Right forelimb (tissue), 1 donor: ENCODE results near the gene MMP23B.
A peak's percentile ranks its signal among the peaks of the same experiment; 100 is the strongest.

Source experiments
- DNase-seq: peaks from one replicate; pipeline ENCODE4 v3.0.0-alpha.2; 2018

MMP23B gene

DNA sequence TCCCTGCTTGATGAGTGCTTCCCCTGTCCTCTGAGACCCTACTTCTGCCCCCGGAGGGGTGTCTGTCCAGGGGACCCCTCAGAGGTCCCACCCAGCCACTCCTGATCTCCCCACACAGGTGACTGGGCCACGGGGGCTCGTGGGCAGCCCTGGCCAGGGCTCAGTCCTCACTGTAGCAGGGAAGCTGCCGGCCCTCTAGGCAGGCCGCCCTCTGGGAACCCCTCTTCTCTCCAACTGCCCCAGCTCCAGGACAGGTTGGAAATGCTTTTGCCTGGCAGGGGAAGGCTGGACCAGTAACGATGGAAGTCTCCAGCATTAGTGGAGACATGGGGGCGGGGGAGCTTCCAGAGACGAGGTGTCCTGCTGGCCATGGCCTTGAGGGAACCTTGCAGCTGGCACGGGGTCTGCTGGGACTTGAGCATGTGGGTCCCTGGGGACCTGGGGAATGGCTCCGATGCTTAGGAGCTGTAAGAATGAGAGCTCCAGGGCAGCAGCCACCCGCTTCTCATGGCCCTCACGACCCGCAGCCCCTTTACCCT, 28.9 kb upstream of the MMP23B start:
- DNase-seq: no peak

DNA sequence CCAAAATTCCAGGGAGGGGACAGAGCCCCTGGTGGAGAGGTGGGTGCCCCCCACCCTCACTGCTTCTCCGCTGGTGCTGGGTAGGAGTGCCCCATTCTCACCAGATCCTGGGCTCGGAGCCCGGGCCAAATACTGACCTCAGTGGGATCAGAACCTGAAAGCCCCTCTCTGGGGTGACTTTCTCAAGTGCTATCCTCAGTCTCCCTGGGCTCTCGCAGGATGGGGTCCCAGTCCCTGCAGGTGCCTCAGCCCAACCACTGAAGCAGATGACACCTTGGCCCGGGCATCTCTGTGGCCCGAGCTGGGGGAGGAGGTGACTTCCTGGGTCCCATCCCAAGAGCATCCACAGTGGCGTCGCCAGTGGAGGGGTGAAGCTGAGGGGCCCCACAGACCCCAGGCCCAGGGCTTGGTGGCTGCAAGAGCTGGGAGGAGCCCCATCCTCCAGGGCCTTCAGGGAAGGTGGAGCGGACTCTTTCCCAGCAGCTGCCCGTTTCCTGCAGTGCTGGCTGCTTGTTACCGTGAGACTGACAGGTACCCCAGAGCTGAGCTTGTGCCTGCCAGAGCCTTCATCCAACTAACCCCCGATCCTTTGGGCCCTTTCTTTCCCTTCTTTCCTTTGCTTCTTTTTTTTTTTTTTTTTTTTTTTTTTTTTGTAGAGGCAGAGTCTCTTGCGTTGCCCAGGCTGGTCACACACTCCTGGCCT, 28.2 kb upstream of the MMP23B start:
- no peak for DNase-seq

DNA sequence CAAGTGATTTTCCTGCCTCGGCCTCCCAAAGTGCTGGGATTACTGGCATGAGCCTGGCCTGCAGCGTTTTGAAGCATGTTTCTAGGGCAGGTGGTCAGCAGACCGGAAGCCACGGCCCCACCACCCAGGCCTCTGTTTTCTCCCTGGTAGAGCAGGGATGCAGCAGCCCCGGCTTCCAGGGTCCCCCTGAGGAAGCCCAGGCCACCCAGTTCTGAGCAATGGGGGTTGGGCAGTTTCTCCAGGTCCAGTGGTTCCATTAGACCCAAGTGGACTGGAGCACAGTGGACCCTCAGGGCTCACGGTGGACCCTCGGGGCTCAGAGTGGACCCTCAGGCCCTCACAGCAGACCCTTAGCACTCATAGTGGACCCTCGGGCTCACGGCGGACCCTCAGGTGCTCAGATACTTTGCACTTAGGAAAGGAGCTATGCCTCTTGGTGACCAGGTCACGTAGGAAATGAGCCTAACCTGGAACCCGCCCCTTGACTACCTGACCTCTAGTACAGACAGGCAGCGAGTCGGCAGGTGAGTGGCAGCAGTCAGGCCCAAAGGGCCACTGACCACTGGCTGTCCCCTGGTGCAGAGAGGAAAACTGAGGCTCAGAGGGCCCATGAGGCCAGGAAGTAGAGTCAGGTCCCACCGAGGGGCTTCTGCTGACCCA, 27.5 kb upstream of the MMP23B start:
- DNase-seq: peak; percentile 43

DNA sequence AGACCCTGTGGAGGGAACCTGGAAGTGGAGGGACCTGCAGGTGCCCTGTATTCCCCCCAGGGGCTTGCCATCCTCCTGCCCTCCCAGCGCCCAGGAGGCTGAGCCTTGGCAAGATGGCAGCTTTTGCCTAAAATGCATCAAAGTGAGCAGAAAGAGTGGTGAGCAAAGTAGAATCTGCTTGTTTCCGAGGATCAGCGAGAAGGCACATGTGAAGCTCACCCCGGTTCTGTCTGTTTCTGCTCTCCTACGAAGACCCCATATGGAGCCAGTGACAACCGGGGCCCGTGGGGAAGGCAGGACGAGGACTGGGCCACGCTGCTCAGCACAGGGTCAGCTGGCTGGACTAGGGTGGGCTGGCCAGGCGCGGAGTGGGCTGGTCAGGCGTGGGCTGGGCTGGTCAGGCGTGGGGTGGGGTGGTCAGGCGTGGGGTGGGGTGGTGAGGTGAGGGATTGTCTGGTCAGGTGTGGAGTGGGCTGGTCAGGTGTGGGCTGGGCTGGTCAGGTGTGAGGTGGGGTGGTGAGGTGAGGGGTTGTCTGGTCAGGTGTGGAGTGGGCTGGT, 26.9 kb upstream of the MMP23B start:
- DNase-seq: no peak

DNA sequence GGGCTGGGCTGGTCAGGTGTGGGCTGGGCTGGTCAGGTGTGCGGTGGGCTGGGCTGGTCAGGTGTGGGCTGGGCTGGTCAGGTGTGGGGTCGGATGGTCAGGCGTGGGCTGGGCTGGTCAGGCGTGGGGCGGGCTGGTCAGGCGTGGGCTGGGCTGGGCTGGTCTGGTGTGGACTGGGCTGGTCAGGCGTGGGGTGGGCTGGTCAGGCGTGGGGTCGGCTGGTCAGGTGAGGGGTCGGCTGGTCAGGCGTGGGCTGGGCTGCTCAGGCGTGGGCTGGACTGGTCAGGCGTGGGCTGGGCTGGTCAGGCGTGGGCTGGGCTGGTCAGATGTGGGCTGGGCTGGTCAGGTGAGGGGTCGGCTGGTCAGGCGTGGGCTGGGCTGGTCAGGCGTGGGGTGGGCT, 26.2 kb upstream of the MMP23B start:
- DNase-seq: no peak

DNA sequence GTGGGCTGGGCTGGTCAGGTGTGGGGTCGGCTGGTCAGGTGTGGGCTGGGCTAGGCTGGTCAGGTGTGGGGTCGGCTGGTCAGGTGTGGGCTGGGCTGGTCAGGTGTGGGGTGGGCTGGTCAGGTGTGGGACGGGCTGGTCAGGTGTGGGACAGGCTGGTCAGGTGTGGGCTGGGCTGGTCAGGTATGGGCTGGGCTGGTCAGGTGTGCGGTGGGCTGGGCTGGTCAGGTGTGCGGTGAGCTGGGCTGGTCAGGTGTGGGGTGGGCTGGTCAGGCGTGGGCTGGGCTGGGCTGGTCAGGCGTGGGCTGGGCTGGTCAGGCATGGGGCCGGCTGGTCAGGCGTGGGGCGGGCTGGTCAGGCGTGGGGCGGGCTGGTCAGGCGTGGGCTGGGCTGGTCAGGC, 25.7 kb upstream of the MMP23B start:
- no peak for DNase-seq

DNA sequence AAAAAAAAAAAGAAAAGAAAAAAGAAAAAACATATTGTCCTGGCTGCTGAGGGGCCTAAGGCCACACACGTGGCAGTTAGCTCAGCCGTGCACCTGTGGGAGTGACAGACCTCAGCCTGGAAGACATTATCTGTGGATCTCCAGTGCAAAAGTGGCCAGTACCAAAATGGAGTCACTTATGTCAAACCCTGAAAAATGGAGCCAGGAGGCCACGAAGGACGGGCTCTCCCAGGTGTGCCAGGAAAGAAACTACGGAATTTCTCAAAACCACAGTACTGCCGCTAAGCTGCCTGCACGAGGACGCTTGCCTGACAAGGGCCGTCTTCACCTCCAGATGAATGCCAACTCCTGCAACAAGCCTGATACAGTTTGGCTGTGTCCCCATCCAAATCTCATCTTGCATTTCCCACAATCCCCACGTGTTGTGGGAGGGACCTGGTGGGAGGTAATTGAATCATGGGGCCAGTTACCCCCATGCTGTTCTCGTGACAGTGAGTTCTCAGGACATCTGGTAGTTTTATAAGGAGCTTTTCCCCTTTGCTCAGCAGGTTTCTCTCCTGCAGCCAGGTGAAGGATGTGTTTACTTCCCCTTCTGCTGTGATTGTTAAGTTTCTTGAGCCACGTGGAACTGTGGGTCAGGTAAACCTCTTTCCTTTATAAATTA, 22.0 kb upstream of the MMP23B start:
- DNase-seq: no peak

DNA sequence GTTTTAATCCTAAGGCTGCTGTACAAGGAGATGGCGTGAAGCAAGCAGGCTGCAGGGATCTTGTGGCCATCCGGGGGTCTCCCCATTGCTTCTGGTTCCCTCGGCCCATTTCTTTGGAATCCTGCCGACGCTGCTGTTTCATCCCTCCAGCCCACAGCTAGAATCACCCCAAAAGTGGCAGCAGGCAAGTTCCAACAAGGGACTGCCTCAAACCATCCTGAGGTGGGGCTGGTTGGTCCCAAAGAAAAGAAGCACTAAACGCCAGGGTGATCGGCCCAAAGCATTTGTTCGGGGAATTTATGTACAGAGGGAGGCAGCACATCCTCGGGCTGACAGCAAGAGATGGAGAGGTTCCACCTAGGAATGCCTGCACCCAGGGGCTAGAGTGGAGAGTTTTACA, 21.2 kb upstream of the MMP23B start:
- no peak for DNase-seq

DNA sequence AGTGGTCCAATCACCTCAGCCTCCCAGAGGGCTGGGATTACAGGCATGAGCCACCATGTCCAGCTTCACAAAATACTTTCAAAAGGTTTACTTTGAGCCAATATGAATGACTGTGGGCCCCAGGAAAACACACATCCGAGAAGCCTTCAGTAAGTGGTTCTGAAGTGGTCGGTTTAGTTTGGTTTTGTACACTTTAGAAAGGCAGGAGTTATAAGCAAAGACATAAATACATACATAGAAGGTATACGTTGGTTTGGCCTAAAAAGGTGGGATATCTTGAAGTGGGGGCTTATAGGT, 19.9 kb upstream of the MMP23B start:
- DNase-seq: no peak

DNA sequence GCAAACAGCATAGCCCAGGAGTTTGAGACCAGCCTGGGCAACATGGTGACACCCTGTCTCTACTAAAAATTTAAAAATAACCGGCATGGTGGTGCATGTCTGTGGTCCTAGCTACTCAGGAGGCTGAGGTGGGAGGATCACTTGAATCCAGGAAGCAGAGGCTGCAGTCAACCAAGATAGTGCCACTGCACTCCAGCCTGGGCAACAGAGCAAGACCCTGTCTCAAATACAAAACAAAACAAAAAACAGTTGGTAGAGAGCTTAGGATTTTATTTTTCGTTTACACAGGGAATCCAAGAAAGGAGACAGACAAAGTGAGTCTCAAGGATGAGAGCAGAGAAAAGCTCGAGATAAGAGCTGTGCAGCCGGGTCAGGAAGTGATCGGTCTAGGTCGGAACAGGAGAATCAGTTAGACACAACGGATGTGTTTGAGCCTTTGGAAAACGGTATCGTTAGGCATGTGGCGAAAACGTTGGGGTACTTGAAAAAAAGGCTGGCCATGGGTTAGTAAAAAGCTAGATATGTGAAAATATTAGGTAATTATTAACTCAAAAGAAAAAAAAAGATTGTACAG, 18.4 kb upstream of the MMP23B start:
- DNase-seq: no peak

DNA sequence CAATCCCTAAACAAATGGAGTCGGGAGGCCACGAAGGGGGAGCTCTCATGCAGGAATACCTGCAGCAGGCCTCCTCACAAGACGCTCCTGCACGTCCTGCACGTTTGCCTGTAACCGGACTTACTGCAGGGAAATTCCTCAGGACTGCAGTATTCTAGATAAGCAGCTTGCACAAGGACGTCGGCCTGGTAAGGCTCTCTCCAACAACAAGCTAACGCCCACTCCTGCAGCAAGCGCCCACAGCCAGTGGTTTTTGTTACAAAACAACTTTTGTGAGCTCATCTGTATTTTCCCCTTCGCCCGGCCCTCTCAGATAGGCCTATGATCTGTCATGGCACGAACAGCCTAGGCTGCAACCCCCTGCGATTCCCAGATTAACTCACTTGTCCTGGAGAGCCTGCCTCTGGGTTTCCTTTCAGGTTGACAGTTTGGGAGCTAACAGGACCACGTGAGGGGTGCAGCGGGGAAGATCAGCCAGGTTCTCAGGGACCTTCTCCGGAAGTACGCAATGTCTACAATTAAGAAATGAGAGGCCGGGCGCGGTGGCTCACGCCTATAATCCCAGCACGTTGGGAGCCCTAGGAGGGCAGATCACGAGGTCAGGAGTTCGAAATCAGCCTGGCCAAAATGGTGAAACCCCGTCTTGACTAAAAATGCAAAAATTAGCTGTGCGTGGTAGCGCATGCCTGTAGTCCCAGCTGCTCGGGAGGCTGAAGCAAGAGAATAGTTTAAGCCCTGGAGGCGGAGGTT, 17.6 kb upstream of the MMP23B start:
- no peak for DNase-seq

DNA sequence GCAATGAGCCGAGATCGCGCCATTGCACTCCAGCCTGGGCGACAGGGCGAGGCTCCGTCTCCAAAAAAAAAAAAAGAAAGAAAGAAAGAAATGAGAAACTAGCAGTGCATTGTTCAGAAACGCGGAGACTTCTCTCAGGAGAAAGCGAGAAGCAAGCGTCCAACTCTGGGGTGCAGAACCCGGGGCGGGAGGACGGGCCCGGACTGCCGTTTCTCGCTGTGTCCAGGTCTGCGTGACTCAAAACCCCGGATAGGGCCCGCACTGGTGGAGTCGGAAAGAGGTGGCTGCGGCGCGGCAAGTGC, 17.1 kb upstream of the MMP23B start:
- no peak for DNase-seq

DNA sequence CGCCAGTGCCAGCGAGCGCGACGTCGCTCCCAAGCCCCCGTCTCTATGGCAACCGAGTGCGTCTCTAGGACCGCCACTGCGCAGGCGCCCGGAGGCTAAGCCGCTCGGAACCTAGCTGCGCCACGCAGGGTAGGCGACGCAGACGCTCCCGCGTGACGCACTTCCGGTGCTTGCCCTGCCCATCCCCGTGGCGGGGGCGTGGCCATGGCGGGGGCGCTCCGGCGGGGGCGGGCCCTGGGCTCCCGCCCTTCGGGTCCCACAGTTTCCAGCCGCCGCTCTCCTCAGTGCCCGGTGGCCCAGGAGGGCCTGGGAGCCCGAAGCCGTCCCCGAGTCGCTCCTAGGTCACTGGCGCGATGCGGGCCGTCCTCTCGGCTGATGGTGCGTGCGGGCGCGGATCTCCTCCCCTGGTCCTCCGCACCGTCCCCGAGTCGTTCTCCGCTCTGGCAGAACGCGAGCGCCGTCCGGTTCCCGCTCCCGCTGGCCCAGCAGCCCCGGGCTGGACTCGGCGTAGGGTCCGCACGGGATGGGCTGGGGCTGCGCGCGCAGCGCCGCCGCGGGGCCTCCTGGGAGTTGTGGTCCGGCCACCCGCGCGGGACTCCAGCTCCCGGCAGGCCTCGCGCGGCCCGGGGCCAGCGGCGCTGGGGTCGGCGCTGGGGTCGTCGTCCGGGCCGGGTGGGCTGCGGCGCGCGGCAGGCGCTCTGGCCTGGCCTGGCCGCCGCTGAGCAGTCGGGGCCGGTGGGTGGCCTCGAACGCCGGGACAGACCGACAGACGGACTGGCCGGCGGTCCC, 16.5 kb upstream of the MMP23B start, which contains the start of gene MIB2:
Gene MIB2, plus strand, starts transcription at position 245 of the 789 bp plus-strand sequence. CDS start 7,953 bp downstream, outside the sequence.
- peak; percentile 99 for DNase-seq

DNA sequence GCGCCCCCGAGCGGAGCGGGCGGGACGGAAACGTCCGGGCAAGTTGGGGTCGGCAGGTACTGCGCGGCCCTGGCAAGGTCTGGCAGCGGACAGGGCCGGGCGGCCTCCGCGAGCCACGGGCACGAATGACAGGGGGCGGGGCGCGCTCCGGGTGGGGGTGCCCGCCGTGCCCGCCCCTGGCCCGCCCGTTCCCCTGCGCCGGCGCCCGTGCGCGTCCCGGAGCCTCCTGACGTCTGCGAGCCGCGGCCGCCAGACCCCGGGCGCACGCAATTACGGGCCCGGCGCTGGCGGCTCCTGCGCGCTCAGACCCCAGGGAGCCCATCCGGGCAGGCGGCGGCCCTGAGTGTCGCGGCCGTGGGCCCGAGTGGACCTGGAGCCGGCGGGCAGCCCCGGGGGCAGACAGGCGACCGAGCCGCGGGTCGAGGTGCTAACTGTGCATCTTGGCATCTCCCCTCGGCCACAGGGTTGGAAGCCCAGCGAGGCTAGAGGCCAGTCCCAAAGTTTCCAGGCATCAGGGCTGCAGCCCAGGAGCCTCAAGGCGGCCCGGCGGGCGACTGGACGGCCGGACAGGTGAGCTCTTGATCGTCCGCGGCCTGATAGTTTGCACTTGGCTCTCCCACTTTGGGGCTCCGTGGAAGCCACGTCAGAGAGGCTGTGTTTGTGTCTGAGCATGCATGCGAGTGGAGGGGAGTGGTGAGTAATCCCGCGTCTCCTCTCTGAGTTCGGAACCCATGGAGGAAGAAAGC, 15.8 kb upstream of the MMP23B start:
- DNase-seq: no peak

DNA sequence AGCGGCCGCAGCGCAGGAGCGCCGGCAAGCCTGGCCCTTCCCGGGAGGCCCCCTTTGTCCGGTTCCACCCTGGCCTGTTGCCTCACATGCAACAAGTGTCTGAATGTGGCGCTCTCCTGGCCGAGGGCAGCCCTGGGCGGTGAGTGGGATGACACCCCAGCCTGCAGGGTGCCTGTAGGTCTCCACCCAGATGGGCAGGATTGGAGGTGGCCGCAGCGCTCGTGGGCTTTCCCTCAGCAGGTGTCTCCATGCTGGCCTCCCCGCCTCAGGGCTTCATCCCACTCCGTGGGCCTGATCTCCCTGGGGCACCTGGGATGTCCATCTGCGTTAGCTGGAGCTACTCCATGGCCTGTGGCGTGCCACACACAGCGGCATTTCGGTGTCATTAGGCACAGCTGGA, 15.1 kb upstream of the MMP23B start:
- no peak for DNase-seq

DNA sequence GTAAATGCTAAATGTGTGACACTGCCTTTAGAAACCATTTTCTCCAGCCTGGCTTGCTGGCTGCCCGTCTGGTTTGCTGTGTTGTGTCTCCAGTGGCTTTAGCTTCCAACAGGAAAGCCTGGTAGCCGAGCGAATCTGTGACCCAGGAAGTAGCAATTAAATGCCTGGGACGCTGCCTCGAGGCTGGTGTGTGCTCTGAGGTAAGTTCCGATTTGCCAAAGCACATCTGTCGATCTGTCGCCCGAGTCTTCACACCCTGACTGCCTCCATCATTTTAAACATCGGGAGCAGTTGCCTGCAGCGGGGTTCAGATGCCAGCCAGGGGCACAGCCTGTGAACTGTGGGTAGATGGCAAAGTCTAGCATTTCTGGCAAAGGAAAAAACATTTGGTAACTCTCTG, 14.5 kb upstream of the MMP23B start:
- DNase-seq: no peak

DNA sequence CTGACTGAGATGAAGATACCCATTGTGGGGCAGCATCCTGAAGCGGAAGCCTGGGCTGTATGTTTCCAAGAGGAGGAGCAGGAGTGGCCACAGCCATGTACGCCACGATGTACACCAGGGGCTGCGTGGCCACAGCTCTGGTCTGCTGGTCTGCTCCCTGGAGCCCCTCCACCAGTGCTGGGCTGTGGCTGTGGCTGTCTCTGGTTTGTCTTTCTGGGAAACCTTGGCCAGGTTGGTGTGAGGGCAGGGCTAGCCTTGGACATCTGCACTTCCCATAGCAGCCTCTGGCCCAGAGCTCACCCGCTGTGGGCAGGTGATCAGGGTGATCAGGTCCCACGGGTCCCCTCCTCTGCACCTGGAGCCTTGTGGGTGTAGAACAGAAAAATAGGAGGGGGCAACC, 14.0 kb upstream of the MMP23B start:
- no peak for DNase-seq

DNA sequence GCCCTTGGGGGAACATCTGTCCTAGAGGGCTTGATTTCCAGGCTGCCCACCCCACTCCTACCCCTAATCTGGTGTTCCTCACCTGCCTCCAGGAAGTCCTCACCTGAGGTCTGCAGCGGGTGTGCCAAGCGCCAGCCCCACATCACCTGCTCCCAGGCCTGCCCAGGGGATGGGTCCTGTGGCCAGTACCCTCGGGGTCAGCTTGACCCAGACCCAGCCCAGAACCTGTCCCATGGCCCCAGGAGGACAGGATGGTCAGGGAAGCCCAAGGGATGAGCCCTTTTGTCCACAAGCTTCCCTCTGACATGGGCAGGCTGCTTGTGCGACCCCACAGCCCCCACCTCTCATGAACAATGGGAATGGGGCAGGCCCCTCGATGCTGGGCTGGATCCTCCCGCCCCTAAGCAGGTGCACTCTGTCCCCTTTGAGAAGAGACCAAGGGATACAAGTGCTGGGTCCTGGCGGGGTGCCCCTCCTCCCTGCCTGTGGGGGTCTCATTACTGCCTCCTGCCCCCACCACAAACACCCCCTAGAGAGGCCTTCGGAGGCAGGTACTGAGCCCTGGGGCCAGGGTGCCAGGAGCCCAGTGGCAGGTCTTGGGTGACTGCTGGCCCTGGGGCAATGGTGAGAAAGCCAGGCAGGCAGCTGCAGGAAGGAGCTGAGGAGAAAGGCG, 13.4 kb upstream of the MMP23B start:
- no peak for DNase-seq

DNA sequence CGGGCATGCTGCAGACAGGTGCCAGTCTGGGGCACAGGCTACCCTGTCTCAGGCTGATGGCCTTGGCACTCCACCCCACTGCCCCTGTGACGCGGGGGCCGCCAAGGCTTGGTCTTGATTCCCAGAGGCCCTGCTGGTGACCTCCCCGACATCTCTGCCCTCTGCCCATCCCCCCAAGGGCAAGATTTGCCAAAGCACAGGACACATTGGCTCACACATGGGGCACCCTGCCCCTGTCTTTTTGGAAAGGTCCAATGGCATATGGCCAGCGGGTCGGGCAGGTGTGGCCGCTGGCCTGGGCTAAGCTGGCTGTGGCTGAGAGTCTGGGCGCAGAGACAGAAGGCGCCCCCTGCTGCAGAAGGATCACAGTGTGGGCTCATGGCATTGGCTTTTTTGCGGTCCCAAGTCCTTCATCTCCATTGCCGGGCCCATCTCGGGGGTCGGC, 12.0 kb upstream of the MMP23B start:
- no peak for DNase-seq

DNA sequence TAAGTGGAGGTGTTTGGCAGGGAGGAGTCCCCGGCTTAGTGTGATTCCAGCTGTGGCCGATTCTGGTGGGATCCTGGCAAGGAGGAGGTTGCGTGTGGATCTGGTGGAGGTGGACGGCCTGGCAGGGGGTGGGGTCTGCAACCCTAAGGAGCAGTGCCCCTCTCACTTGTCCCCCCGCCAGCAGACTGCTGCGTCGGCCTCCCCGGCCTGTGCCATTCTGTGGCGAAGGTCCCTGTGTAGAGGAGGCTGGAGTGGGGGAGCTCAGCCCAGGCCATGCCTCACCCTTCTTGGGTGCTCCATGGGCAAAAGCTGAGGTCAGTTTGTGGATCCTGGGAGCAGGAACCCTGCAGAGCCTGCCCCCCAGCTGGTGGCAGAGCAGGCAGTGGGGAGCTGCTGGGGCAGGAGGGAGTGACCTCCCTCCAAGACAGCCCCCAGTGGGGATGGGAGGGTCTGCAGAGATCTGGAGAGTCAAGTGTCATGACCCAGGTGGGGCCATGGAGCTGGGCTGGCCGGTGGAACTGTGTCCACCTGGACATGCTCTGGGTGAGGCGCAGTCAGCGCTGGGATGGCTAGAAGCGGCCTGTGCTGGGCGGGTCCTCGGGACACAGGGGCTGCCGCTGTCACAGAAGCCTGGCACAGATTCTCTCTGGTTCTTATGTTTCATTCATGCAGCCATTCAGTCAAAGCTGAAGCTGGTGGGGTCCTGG, 11.4 kb upstream of the MMP23B start:
- no peak for DNase-seq
